Lung (tissue), 12 donors: ENCODE measurements around the gene DPH7. TPM values are rescaled to one million over a fixed set of nuclear protein-coding genes. Genes with fewer than 3 reads are reported as not detected.

Source experiments
- ATAC-seq: fragments of 200-7000 bp; cut with Tn5 transposase; one replicate; pipeline ENCODE4 v1.9.1; 2020; ENCODE audit warnings: moderate number of reproducible peaks; ENCODE audit not compliant: insufficient read depth, low FRiP score
- DNase-seq, 3 donors: peaks; one replicate each; pipeline ENCODE4 v3.0.0-alpha.2; 2013 to 2017
- H3K27ac ChIP-seq, 2 donors: one replicate each; pipeline ENCODE4 v1.5.1; 2013; ENCODE audit warnings: mild to moderate bottlenecking in 2 of 2, moderate library complexity in 2 of 2, control low read depth in 1 of 2, inconsistent platforms in 1 of 2, low read depth in 1 of 2, low read length in 1 of 2
- H3K27me3 ChIP-seq, 3 donors: one replicate each; pipeline ENCODE4 v1.5.1; 2013; ENCODE audit warnings: low read length in 2 of 3; ENCODE audit not compliant: control insufficient read depth in 3 of 3, insufficient read depth in 3 of 3
- H3K36me3 ChIP-seq, 4 donors: one replicate each; pipeline ENCODE4 v1.5.1; 2013; ENCODE audit warnings: low read length in 4 of 4, mild to moderate bottlenecking in 1 of 4, moderate library complexity in 1 of 4; ENCODE audit not compliant: control insufficient read depth in 4 of 4, insufficient read depth in 4 of 4
- H3K4me1 ChIP-seq, 5 donors: one replicate each; pipeline ENCODE4 v1.5.1; 2013; ENCODE audit warnings: low read length in 5 of 5, mild to moderate bottlenecking in 2 of 5, moderate library complexity in 1 of 5; ENCODE audit not compliant: control insufficient read depth in 5 of 5, insufficient read depth in 5 of 5
- H3K4me3 ChIP-seq: one replicate; pipeline ENCODE4 v1.5.1; 2013; ENCODE audit warnings: mild to moderate bottlenecking, control low read depth, moderate library complexity
- H3K9ac ChIP-seq, 2 donors: one replicate each; pipeline ENCODE4 v1.5.1; 2013; ENCODE audit warnings: low read length in 2 of 2, control low read depth in 1 of 2; ENCODE audit not compliant: insufficient read depth in 1 of 2
- H3K9me3 ChIP-seq, 4 donors: one replicate each; pipeline ENCODE4 v1.5.1; 2013; ENCODE audit warnings: low read length in 3 of 4, mild to moderate bottlenecking in 1 of 4, moderate library complexity in 1 of 4; ENCODE audit not compliant: control insufficient read depth in 4 of 4, insufficient read depth in 3 of 4
- CTCF ChIP-seq: IDR thresholded peaks from 2 replicates; pipeline ENCODE4 v1.5.1; 2012; ENCODE audit warnings: mild to moderate bottlenecking; ENCODE audit errors: control extremely low read depth, extremely low read depth
- WGBS, 2 donors: extraction: QIAGEN DNeasy Blood & Tissue Kit; methylation state at CpG; one replicate each; pipeline ENCODE4 v1.1.7; 2013; 5-methylcytosine and 5-hydroxymethylcytosine counted together
- polyA plus RNA-seq, 2 donors: library from polyadenylated mRNA; stranded (reverse); fragments of 200-250 nt; gene quantifications; one replicate each; pipeline ENCODE4 v1.2.1, GENCODE V29; 2013
- total RNA-seq, 2 donors: library from RNA; depleted of rRNA in 1 of 2; stranded (reverse); fragments of >200 nt in 1 of 2; gene quantifications; one replicate each; pipeline ENCODE4 v1.2.1, GENCODE V29; 2014 to 2021
- donor health status: control.
- donor health status: control.
- donor health status: Bipolar disorder and iron deficiency.
- donor health status: healthy.
- donor health status: DM: yes; HTN: yes; CAD: no.

DPH7 gene
- total and polyA plus RNA-seq, 4 donors: 23.6 to 36.5 (median 30.3) TPM

DNA sequence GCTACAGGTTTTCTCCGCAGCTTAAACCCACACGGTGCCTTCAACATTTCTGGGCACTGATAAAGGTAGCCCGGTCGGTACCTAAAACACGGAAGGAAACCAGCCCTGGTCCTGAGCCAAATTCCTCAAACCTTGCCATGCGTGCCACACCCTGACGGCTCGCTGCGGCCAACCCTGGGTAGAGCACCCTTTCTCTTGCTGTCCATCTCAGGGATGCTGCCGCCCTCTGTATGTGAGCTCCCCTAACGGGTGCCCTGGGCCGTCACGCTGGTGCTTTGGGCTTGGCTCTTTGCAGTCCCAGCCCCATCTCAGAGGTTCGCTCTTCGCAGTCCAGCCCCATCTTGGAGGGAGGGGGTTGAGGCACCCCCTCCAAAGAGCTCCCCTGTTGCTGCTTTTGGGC lies 72.5 kb downstream of the DPH7 start:
- H3K27me3 ChIP-seq: no peaks in the 10 kb centered on the region
- H3K4me1 ChIP-seq: no peaks in the 10 kb centered on the region
- ATAC-seq (no peak), DNase-seq (no peak)
- no peak overlapping the region for H3K9ac ChIP-seq
- H3K36me3 ChIP-seq: no peaks in the 10 kb centered on the region
- no peak overlapping the region for H3K4me3 ChIP-seq
- no peaks in the 10 kb centered on the region for H3K9me3 ChIP-seq
- H3K27ac ChIP-seq: no peak overlapping the region
- WGBS, 2 donors: 87 to 95% methylated on average over 15 of the region's 15 CpGs
- TF ChIP-seq CTCF: no peak

- ATAC-seq: no peak
Observed at GRCh38 chr9:137505421-137506140, 73.1 kb downstream of the DPH7 start.

More at GRCh38 chr9:137505421-137506140, 73.1 kb downstream of the DPH7 start:
- Histone ChIP-seq H3K4me3 (no peak overlapping the region), H3K36me3 (no peaks in the 10 kb centered on the region), H3K27me3 (no peaks in the 10 kb centered on the region), H3K9ac (no peak overlapping the region), H3K4me1 (no peaks in the 10 kb centered on the region), H3K9me3 (no peaks in the 10 kb centered on the region), H3K27ac (no peak overlapping the region)
- TF ChIP-seq CTCF: no peak
- DNase-seq: peak in 1 of 3 donors; percentile 6
- 92 to 93% methylated on average over 28 of the region's 28 CpGs for WGBS, 2 donors

Other genes with a start within 250 kb of the DPH7 start
- 10 to 100 TPM; 17.5 to 21.5 TPM for gene EXD3, start 155.8 kb downstream of the DPH7 start, total RNA-seq
- 10 to 100 TPM in 1 of 2 donors, 1 to 10 TPM in 1; 8.6 to 30.5 TPM for gene EXD3, start 155.8 kb downstream of the DPH7 start, polyA plus RNA-seq
- 10 to 100 TPM in 1 of 2 donors, 1 to 10 TPM in 1; 3.1 to 10.1 TPM for gene NOXA1, start 155.5 kb downstream of the DPH7 start, total RNA-seq
- gene NOXA1, start 155.5 kb downstream of the DPH7 start, polyA plus RNA-seq: 10 to 100 TPM in 1 of 2 donors, 1 to 10 TPM in 1; 2.1 to 11.7 TPM
- under 1 TPM; 0.14 to 0.28 TPM for gene ENTPD8, start 137.6 kb downstream of the DPH7 start, total RNA-seq
- under 1 TPM; 0.08 to 0.45 TPM for gene ENTPD8, start 137.6 kb downstream of the DPH7 start, polyA plus RNA-seq
- 10 to 100 TPM; 13.8 to 34.1 TPM for gene NSMF, start 119.6 kb downstream of the DPH7 start, total RNA-seq
- gene NSMF, start 119.6 kb downstream of the DPH7 start, polyA plus RNA-seq: 10 to 100 TPM; 26.1 to 39.8 TPM
- 1 to 10 TPM; 6.5 to 8.9 TPM for gene PNPLA7, start 28.5 kb downstream of the DPH7 start, total RNA-seq
- 1 to 10 TPM in 1 of 2 donors, under 1 TPM in 1; 0.79 to 8.8 TPM for gene PNPLA7, start 28.5 kb downstream of the DPH7 start, polyA plus RNA-seq
- gene MRPL41, start 27.0 kb downstream of the DPH7 start, total RNA-seq: 10 to 100 TPM; 24.2 to 55.2 TPM
- 100 to 1,000 TPM in 1 of 2 donors, 10 to 100 TPM in 1; 51.3 to 110 TPM for gene MRPL41, start 27.0 kb downstream of the DPH7 start, polyA plus RNA-seq
- gene ZMYND19, start 11.6 kb upstream of the DPH7 start, total RNA-seq: 10 to 100 TPM; 11.4 to 25.5 TPM
- gene ZMYND19, start 11.6 kb upstream of the DPH7 start, polyA plus RNA-seq: 10 to 100 TPM; 15.4 to 29.1 TPM
- gene ARRDC1, start 26.8 kb upstream of the DPH7 start, total RNA-seq: 10 to 100 TPM; 57.4 to 94.8 TPM
- 100 to 1,000 TPM in 1 of 2 donors, 10 to 100 TPM in 1; 94.4 to 137 TPM for gene ARRDC1, start 26.8 kb upstream of the DPH7 start, polyA plus RNA-seq
- 10 to 100 TPM; 76.4 to 91.5 TPM for gene EHMT1, start 40.1 kb upstream of the DPH7 start, total RNA-seq
- 10 to 100 TPM; 32.2 to 39.9 TPM for gene EHMT1, start 40.1 kb upstream of the DPH7 start, polyA plus RNA-seq